Activated CD4-positive, alpha-beta T cell treated with anti-CD3 and anti-CD28 coated beads, Interleukin-2, amount 10 ng/mL, durations not matched to agents 7 days and 5 days (primary cell): ENCODE data around the gene PRKCA. TPM values are rescaled to one million over a fixed set of nuclear protein-coding genes. Genes with fewer than 3 reads are reported as not detected.
"Not testable (repeated sequence)": the region's sequence is repeated elsewhere in the genome, so short reads cannot be mapped to it uniquely, and the experiment has no call there.

Experiments
- CTCF ChIA-PET: fragments of 350-600 bp; sonication (Branson Sonifier 250); formaldehyde crosslinking; loops from one replicate; lab custom pipeline; 2021; ENCODE audit warnings: antibody characterized with exemption; lab: Charles Lee
- POLR2A ChIA-PET: fragments of 350-600 bp; sonication (Branson Sonifier 250); formaldehyde crosslinking; loops from one replicate; lab custom pipeline; 2021; ENCODE audit warnings: antibody characterized with exemption; lab: Charles Lee
- DNase-seq: peaks from one replicate; pipeline ENCODE4 v3.0.0-alpha.2; 2020
- H3K27ac Mint-ChIP-seq: one replicate; pipeline ENCODE4 v1.8.0; 2021; ENCODE audit warnings: mild to moderate bottlenecking, moderate library complexity, mixed read lengths
- H3K27me3 Mint-ChIP-seq: one replicate; pipeline ENCODE4 v1.8.0; 2021; ENCODE audit warnings: mixed read lengths
- H3K36me3 Mint-ChIP-seq: one replicate; pipeline ENCODE4 v1.8.0; 2021; ENCODE audit warnings: low read depth, mixed read lengths
- H3K4me1 Mint-ChIP-seq: one replicate; pipeline ENCODE4 v1.8.0; 2021; ENCODE audit warnings: mixed read lengths
- H3K4me3 Mint-ChIP-seq: one replicate; pipeline ENCODE4 v1.8.0; 2021; ENCODE audit warnings: mild to moderate bottlenecking, moderate library complexity, mixed read lengths
- H3K9me3 Mint-ChIP-seq: one replicate; pipeline ENCODE4 v1.8.0; 2021; ENCODE audit warnings: mixed read lengths
- total RNA-seq, 2 experiments: library from RNA; stranded (reverse); gene quantifications; one replicate each; pipeline ENCODE4 v1.2.3, GENCODE V29; 2021

The PRKCA gene
- total RNA-seq, 2 experiments from 2014 or later: 72.8 to 74.6 TPM

DNA sequence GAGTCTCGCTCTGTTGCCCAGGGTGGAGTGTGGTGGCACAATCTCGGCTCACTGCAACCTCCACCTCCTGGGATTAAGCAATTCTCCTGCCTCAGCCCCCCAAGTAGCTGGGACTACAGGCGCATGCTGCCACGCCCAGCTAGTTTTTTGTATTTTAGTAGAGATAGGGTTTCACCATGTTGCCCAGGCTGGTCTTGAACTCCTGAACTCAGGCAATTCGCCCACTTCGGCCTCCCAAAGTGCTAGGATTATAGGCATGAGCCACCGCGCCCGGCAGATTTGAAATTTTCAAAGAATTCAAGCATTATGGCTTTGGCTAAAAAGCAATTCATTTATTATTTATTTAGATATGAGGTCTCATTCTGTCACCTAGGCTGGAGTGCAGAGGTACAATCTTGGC, 5.0 kb upstream of the PRKCA start:
- H3K27ac Mint-ChIP-seq, H3K4me3 Mint-ChIP-seq, H3K9me3 Mint-ChIP-seq, H3K36me3 Mint-ChIP-seq, POLR2A ChIA-PET, DNase-seq, H3K27me3 Mint-ChIP-seq: not testable (repeated sequence)
- CTCF ChIA-PET: interaction anchor here (2.2 kb wide), 1 partner anchor 14 kb away, joined by 6 read pairs; no protein-coding TSS in a partner anchor
- H3K4me1 Mint-ChIP-seq: peaks cover 21% of the 10 kb centered on the region

DNA sequence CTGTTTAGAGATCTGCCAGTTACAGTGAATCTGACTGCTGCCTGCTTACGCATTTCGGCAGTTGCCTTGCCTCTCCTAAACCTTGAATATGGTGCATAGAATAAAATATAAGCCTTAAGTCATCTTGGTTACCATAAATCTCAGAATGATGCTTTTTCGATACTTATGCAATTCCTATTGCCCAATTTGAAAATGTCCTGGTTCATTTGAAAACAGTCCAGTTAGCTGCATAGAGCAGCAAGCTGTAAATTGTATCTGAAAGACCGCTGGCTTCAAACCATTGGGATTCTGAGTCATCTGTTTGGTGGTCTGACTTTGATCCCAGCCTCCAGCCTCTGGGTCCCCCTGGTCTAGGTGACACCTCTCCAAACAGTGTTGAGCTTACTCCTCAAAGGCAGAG, 2.7 kb upstream of the PRKCA start:
- H3K9me3 Mint-ChIP-seq: no peaks in the 10 kb centered on the region
- ChIA-PET POLR2A (interaction anchor here (0.6 kb wide), 1 partner anchor 93 kb away, joined by 7 read pairs; no protein-coding TSS in a partner anchor), CTCF (interaction anchor here (0.9 to 2.0 kb wide), 2 partner anchors 13 to 21 kb away, joined by 3 to 9 read pairs; no protein-coding TSS in a partner anchor)
- peaks cover 17% of the 10 kb centered on the region for H3K36me3 Mint-ChIP-seq
- H3K27me3 Mint-ChIP-seq: peaks cover 1% of the 10 kb centered on the region
- no peak for DNase-seq
- no peak overlapping the region for H3K4me3 Mint-ChIP-seq
- peaks cover 24% of the 10 kb centered on the region for H3K4me1 Mint-ChIP-seq
- no peak overlapping the region for H3K27ac Mint-ChIP-seq

DNA sequence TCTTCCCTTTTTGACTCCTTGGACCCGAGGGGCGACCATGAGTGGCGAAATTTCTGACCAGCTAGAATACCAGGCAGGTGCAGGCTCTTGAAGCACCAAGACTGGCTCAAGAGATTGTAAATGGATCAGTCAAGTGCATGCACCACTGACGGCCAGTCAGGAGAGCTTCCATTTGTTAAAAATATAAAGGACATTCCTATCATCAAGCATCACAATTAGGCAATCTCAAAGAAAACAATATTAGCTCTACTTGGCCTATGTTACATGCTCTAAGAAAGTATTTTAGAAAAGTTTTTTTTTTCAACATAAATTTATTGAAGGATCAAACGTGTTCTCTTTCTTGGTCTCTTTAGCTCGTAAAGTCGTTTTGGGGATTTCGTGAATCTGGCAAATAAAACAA, 1.5 kb upstream of the PRKCA start:
- ChIA-PET CTCF (interaction anchor here (0.6 to 2.0 kb wide), 7 partner anchors 12 to 102 kb away, joined by 3 to 9 read pairs (median 4); no protein-coding TSS in a partner anchor), POLR2A (no interaction called here)
- Mint-ChIP-seq H3K4me3 (peak overlapping the region; percentile 91), H3K4me1 (peaks cover 36% of the 10 kb centered on the region), H3K27ac (peak overlapping the region; percentile 93), H3K36me3 (peaks cover 18% of the 10 kb centered on the region), H3K9me3 (no peaks in the 10 kb centered on the region), H3K27me3 (peaks cover 1% of the 10 kb centered on the region)
- DNase-seq: no peak

DNA sequence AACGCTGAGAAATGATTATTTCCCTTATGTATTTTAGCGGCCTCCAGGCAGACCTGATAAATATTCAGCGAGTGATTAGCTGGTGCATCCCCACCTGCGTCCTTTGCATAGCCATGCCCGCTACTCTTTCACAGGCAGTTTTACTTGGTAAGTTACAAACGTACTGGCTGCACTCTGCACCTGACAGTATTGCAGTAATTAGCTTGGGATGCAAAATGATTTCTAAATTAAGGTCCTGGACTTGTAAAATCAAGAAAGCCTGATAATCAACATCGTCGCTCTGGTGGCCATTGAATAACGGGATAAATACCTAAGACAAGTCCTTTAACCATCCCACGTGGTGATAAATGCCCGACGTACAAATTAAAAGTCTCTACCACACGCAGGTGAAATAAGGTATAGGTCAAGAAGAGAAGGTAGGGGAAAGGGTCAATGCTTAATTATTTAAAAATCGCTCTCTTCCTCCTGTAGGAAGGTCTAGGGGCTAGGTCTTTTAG, 998 bp upstream of the PRKCA start:
- POLR2A ChIA-PET: no interaction called here
- Mint-ChIP-seq H3K27me3 (peaks cover 1% of the 10 kb centered on the region), H3K4me1 (peaks cover 39% of the 10 kb centered on the region), H3K36me3 (peaks cover 20% of the 10 kb centered on the region), H3K9me3 (no peaks in the 10 kb centered on the region), H3K27ac (peak overlapping the region; percentile 93), H3K4me3 (peak overlapping the region; percentile 91)
- no peak for DNase-seq
- CTCF ChIA-PET: interaction anchor here (0.7 to 2.0 kb wide), 6 partner anchors 11 to 101 kb away, joined by 3 to 9 read pairs (median 4); no protein-coding TSS in a partner anchor

DNA sequence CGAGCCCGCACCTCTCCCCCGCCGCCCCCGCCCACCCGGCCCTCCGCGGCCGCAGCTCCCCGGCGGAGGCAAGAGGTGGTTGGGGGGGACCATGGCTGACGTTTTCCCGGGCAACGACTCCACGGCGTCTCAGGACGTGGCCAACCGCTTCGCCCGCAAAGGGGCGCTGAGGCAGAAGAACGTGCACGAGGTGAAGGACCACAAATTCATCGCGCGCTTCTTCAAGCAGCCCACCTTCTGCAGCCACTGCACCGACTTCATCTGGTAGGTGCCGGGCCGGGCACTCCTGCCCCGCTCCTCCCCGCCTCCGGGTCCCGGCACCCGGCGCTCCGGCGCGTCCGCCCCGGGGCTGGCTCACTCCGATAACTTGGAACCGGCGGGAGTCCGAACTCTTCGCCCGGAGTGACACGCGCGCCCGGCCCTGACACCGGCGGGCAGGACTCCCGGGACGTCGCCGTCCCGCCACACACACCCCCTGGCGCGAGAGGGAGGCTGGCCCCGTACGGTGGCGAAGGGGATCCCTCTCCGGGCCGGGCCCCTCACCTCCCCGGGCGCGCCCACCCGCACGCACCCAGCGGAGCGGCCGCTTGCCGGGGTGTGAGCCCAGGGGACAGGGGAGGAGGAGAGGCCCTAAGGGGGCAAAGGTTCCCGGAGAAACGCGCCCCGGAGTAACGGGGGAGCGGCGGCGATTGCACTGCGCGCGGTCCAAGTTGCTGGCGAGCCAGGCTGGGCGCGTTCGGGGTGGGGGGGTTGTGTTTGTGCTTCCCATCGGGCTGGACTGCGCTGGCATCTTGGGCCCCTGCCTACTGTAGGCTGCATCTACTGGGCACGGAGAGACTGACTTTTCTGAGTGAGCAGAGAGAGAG, 581 bp downstream of the PRKCA start:
- peak; percentile 51 for DNase-seq
- ChIA-PET POLR2A (no interaction called here), CTCF (no interaction called here)
- peaks cover 1% of the 10 kb centered on the region for H3K27me3 Mint-ChIP-seq
- peaks cover 32% of the 10 kb centered on the region for H3K36me3 Mint-ChIP-seq
- peak overlapping the region; percentile 95 for H3K27ac Mint-ChIP-seq
- peak overlapping the region; percentile 94 for H3K4me3 Mint-ChIP-seq
- no peaks in the 10 kb centered on the region for H3K9me3 Mint-ChIP-seq
- peaks cover 54% of the 10 kb centered on the region for H3K4me1 Mint-ChIP-seq

DNA sequence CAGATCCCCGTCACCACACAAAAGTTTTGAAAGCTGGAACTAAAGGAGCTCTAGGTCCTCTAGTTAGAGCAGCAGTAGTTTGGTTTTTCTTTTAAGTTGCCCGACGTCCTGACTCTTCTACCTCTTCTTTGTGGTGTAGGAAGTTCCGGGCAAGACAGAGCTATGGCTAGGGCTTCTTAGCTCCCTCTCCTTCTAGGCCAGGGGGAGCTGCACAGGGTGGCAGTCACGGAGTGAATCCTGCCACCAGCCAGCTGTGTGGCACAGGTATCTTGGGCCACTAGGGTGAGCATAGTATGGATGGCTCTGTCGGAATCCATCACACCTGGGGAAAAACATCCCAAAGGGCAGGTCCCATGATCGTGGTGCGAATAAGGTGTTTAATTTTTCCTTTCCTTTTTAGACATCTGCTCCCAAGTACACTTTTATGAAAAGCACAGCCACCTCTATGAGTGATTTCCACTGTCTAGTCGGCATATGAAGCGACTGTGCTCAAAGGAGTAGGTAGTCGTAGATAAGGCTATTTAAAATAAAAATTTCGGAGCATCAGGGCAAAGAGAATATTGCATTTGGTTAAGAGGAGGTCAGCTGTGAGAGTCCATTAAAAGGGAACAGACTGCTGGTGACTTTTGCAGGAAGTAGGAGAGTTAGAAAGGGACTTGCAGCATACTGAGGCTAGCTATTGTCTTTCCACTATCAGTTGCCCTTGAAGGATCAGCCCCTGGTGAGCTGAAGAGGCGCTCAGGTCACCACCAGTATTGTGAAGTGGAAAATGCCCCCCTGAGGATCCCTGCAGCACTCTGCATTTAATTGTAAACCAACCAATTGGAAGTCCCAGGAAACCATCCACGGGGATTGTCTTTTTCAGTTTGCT, 2.1 kb downstream of the PRKCA start:
- no peaks in the 10 kb centered on the region for H3K27me3 Mint-ChIP-seq
- ChIA-PET CTCF (interaction anchor here (0.8 to 1.6 kb wide), 5 partner anchors 9 to 101 kb away, joined by 3 to 7 read pairs (median 4); no protein-coding TSS in a partner anchor), POLR2A (interaction anchor here (0.6 to 1.0 kb wide), 2 partner anchors 44 to 97 kb away, joined by 3 read pairs; no protein-coding TSS in a partner anchor)
- peak overlapping the region; percentile 95 for H3K27ac Mint-ChIP-seq
- H3K9me3 Mint-ChIP-seq: no peaks in the 10 kb centered on the region
- peaks cover 69% of the 10 kb centered on the region for H3K4me1 Mint-ChIP-seq
- H3K4me3 Mint-ChIP-seq: peak overlapping the region; percentile 94
- H3K36me3 Mint-ChIP-seq: peaks cover 47% of the 10 kb centered on the region
- DNase-seq: peak; percentile 36

DNA sequence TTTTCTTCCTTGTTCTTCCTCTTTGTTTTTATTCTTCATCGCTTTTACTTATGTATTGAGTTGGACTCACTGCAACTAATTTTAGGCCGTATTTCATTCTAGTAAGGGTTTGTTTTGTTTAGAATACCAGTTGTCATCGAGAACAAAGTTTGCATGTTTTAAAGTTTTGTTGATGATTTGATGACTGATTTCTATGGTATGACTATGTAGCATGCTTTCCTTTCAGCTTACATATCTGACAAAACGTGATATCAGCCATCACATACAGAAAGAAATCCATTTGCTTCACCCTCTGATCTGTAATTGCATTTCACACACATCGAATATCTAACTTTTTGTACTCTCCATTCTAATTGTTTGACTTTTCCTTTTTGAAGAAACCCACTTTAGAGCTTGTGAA, 4.0 kb downstream of the PRKCA start:
- no peaks in the 10 kb centered on the region for H3K27me3 Mint-ChIP-seq
- no peaks in the 10 kb centered on the region for H3K9me3 Mint-ChIP-seq
- no peak for DNase-seq
- ChIA-PET POLR2A (interaction anchor here (0.6 kb wide), 1 partner anchor 12 kb away, joined by 5 read pairs; no protein-coding TSS in a partner anchor), CTCF (interaction anchor here (1.0 kb wide), 1 partner anchor 11 kb away, joined by 6 read pairs; no protein-coding TSS in a partner anchor)
- peaks cover 74% of the 10 kb centered on the region for H3K4me1 Mint-ChIP-seq
- H3K4me3 Mint-ChIP-seq: peak overlapping the region; percentile 71
- peak overlapping the region; percentile 92 for H3K27ac Mint-ChIP-seq
- H3K36me3 Mint-ChIP-seq: peaks cover 57% of the 10 kb centered on the region

DNA sequence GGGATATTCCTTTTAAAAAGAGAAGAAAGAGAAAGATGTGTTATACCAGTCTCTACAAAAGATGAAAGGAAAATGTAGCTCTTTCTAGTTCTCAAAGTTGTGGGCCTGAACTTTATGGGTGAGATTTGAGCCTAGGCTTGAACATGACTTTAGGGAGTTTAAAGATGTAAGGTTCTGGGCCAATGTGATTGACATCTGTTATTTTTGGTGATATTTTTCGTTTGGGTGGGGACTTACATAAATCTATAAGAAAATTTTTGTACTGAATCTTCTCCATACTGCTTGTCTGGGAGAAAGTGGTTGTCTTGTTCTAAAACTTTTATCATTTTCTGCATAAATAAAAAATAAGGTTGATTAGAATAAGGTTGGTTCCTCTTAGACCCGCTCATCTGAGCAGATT, 4.8 kb downstream of the PRKCA start:
- Mint-ChIP-seq H3K27me3 (no peaks in the 10 kb centered on the region), H3K4me3 (peak overlapping the region; percentile 4)
- CTCF ChIA-PET: interaction anchor here (0.6 kb wide), 1 partner anchor 47 kb away, joined by 4 read pairs; no protein-coding TSS in a partner anchor

DNA sequence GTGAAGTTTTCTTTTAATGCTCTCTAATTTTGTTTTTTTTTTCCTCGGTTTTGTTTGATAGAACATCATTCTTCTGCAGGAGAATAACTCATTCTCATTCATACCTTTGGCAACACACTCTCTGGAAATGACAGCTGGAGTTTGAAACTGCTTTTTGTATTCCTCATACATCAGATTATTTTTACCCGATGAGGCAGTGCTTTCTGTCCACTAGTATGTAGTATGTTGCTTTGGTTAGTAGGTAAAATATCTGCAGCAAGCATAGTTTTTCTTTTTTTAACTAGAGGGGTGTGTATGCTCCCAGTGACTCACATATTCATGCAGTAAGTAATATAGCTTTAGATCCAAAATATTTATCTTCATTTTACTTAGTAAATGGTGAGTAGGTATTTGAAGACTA, 6.4 kb downstream of the PRKCA start:
- H3K9me3 Mint-ChIP-seq: no peaks in the 10 kb centered on the region
- POLR2A ChIA-PET: no interaction called here
- no peak for DNase-seq
- no peak overlapping the region for H3K4me3 Mint-ChIP-seq
- CTCF ChIA-PET: no interaction called here
- peaks cover 95% of the 10 kb centered on the region for H3K4me1 Mint-ChIP-seq
- H3K27ac Mint-ChIP-seq: no peak overlapping the region
- peaks cover 68% of the 10 kb centered on the region for H3K36me3 Mint-ChIP-seq
- H3K27me3 Mint-ChIP-seq: no peaks in the 10 kb centered on the region

More for the DNA sequence above, 4.8 kb downstream of the PRKCA start:
- H3K9me3 Mint-ChIP-seq: no peaks in the 10 kb centered on the region
- POLR2A ChIA-PET: no interaction called here
- H3K27ac Mint-ChIP-seq: peak overlapping the region; percentile 92
- peaks cover 57% of the 10 kb centered on the region for H3K36me3 Mint-ChIP-seq
- DNase-seq: no peak
- peaks cover 79% of the 10 kb centered on the region for H3K4me1 Mint-ChIP-seq

DNA sequence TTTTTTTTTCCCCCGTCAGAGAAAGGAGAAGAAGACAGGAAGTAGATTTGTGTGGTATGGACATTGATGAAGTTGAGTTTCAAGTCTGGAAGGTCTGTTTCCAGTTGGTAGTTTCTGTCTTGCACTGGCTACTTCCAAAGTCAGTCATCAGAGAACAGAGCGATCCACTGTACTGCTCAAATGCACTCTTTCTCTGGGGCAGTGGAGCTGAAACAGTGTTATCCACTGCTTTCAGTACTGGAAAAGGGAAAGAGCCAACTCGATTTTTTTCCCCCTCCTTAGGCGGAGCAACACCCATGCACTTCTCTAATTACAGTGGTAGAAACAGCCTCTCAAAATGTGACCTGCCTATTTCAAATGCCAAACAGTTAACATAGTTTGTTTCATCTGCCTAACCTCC, 7.4 kb downstream of the PRKCA start:
- DNase-seq: no peak
- no peaks in the 10 kb centered on the region for H3K9me3 Mint-ChIP-seq
- POLR2A ChIA-PET: no interaction called here
- no peak overlapping the region for H3K4me3 Mint-ChIP-seq
- peaks cover 96% of the 10 kb centered on the region for H3K4me1 Mint-ChIP-seq
- H3K27me3 Mint-ChIP-seq: no peaks in the 10 kb centered on the region
- H3K27ac Mint-ChIP-seq: peak overlapping the region; percentile 66
- H3K36me3 Mint-ChIP-seq: peaks cover 63% of the 10 kb centered on the region
- CTCF ChIA-PET: interaction anchor here (1.2 to 2.4 kb wide), 3 partner anchors 11 to 123 kb away, joined by 3 to 12 read pairs (median 3); no protein-coding TSS in a partner anchor

DNA sequence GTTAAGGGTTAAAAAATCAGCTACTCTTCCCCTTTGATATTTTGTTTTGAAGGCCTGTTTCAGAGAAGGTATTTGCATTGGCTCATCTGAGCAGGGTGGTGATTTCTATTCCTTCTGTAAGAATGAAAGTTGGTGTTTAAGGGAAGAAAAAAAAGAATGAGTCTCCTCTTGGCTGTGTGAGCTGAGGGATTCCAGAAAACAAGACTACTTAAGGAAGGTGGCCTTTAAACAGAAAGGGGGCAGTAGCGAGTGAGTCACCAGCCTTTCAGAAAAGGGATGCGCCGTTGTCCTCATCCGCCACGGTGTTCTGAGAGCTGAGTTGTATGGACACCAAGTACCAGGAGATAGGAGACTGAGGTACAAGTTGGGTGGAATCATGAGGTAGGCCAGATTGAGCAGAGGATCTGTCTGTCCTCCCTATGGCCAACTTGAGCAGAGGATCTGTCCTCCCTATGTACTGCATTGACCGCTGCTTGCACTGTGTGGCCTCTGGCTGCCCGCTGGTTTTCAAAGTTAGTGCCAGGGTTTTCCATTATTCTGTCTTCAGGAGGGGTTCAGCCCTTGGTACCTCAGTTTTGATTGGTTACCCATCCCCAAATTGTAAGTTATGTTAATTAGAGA, 8.2 kb downstream of the PRKCA start:
- H3K27me3 Mint-ChIP-seq: no peaks in the 10 kb centered on the region
- CTCF ChIA-PET: interaction anchor here (0.5 to 2.4 kb wide), 4 partner anchors 11 to 249 kb away, joined by 3 to 12 read pairs (median 3); no protein-coding TSS in a partner anchor
- H3K27ac Mint-ChIP-seq: peak overlapping the region; percentile 70
- peaks cover 65% of the 10 kb centered on the region for H3K36me3 Mint-ChIP-seq
- no peaks in the 10 kb centered on the region for H3K9me3 Mint-ChIP-seq
- POLR2A ChIA-PET: interaction anchor here (0.6 kb wide), 1 partner anchor 55 kb away, joined by 3 read pairs; no protein-coding TSS in a partner anchor
- peak overlapping the region; percentile 12 for H3K4me3 Mint-ChIP-seq
- peaks cover 89% of the 10 kb centered on the region for H3K4me1 Mint-ChIP-seq
- DNase-seq: no peak
